ENCODE results near the gene PCID2.

The PCID2 gene

GRCh38 chr13:113140677-113141600, 67.5 kb downstream of the PCID2 start:
- no peak for DNase-seq (ENCODE audit: extremely low read depth, low read depth)
- TF ChIP-seq CTCF (IDR thresholded peaks at IDR 0.05; ENCODE audit: low read depth, low read length), result no peak

DNA sequence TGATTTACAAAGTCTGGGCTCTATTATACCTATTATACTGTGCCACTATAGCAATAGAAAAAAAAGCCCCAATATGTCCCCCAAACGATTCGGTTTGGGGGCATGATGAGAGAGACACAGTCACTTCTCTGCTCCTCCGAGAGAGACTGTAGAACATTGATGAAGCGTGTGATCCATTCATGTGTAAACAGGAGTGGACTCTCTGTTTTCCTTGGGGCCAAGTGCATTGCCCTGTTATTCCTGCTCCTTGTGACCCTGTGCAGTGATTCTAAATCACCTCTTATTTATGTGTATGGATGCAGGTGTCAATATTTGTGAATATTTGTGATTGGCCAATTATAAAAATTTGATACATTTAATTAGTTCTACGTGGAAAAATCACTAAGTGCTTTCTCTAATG, 68.9 kb downstream of the PCID2 start:
- no peak for TF ChIP-seq CTCF (IDR thresholded peaks at IDR 0.05; ENCODE audit: low read depth, low read length)
- no peak for DNase-seq (ENCODE audit: extremely low read depth, low read depth)

GRCh38 chr13:113138792-113139551, 69.5 kb downstream of the PCID2 start:
- no peak for DNase-seq (ENCODE audit: extremely low read depth, low read depth)
- TF ChIP-seq CTCF (IDR thresholded peaks at IDR 0.05; ENCODE audit: low read depth, low read length), result no peak

GRCh38 chr13:113137691-113138298, 70.7 kb downstream of the PCID2 start:
- no peak for TF ChIP-seq CTCF (IDR thresholded peaks at IDR 0.05; ENCODE audit: low read depth, low read length)
- no peak for DNase-seq (ENCODE audit: extremely low read depth, low read depth)

DNA sequence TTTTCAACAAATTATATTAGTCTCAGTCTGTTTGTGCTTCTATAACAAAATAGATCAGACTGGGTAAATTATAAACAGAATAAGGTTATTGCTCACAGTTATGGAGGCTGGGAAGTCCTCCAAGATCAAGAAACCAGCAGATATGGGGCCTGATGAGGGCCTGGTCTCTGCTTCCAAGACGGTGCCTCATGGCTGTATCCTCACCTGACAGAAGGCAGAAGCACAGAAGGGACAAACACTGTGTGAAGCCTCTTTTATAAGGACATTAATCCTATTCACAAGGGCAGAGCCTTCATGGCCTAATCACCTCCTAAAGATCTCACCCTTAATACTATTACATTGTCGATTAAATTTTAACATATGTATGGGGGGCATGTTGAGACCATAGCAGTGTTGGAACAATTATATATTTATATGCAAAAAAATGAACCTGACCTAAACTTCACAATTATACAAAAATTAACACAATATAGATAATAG, 73.1 kb downstream of the PCID2 start:
- no peak for TF ChIP-seq CTCF (IDR thresholded peaks at IDR 0.05; ENCODE audit: low read depth, low read length)
- DNase-seq (ENCODE audit: extremely low read depth, low read depth), result no peak

- no peak for TF ChIP-seq CTCF (IDR thresholded peaks at IDR 0.05; ENCODE audit: low read depth, low read length)
- no peak for DNase-seq (ENCODE audit: extremely low read depth, low read depth)
Observed at GRCh38 chr13:113129921-113130750, 78.3 kb downstream of the PCID2 start.
